Esophagus squamous epithelium (tissue), 5 donors: ENCODE data around the gene CCN5. TPM values are rescaled to one million over a fixed set of nuclear protein-coding genes. Genes with fewer than 3 reads are reported as not detected.
A peak's percentile ranks its signal among the peaks of the same experiment; 100 is the strongest.
"Not testable (repeated sequence)": the region's sequence is repeated elsewhere in the genome, so short reads cannot be mapped to it uniquely, and the experiment has no call there.

Source experiments
- DNase-seq: peaks from one replicate; lab custom pipeline; 2025; lab: John Stamatoyannopoulos, UW
- H3K27ac ChIP-seq, 4 donors: fragments of 200-600 bp; sonication (generic); one replicate each; pipeline ENCODE4 v1.5.1; 2016 to 2019; ENCODE audit warnings: mild to moderate bottlenecking in 1 of 4
- H3K27me3 ChIP-seq, 4 donors: fragments of 200-600 bp; sonication (generic); 1 replicate in 3 of 4; 2 replicates in 1 of 4; pipeline versions ENCODE4 v1.5.1 to v1.6.0; 2017 to 2021; ENCODE audit warnings: antibody characterized with exemption in 1 of 4
- H3K36me3 ChIP-seq, 3 donors: fragments of 200-600 bp; sonication (generic); one replicate each; pipeline ENCODE4 v1.5.1; 2016 to 2019
- H3K4me1 ChIP-seq, 3 donors: fragments of 200-600 bp; sonication (generic); one replicate each; pipeline ENCODE4 v1.5.1; 2017 to 2019
- H3K4me3 ChIP-seq, 4 donors: fragments of 200-600 bp; sonication (generic); 1 replicate in 3 of 4; 2 replicates in 1 of 4; pipeline ENCODE4 v1.5.1; 2016 to 2019; ENCODE audit warnings: mild to moderate bottlenecking in 2 of 4, moderate library complexity in 1 of 4
- H3K9me3 ChIP-seq, 3 donors: fragments of 200-600 bp; sonication (generic); one replicate each; pipeline ENCODE4 v1.5.1; 2016 to 2019
- POLR2A ChIP-seq, 4 donors: fragments of 450-650 bp; IDR thresholded peaks; one replicate each; pipeline ENCODE4 v1.6.1; 2017; ENCODE audit warnings: antibody characterized with exemption in 4 of 4, mild to moderate bottlenecking in 4 of 4, moderate library complexity in 3 of 4
- WGBS, 2 donors: methylation state at CpG; one replicate each; pipeline ENCODE4 v1.1.5; 2018; 5-methylcytosine and 5-hydroxymethylcytosine counted together
- intact Hi-C: fragments of 100-400 bp; cut with DNase I; formaldehyde crosslinking; loops from one replicate; pipeline ENCODE4 v1.15.0; 2022
- total RNA-seq, 4 donors: library from RNA; depleted of rRNA; stranded (reverse); fragments of >200 nt; gene quantifications; one replicate each; pipeline ENCODE4 v1.1.0, GENCODE V29; 2016
- TF ChIP-seq, protein P1 (sequence below), 6 experiments: fragments of 450-650 bp in 4 of 6; fragments of 200-600 bp in 2 of 6; sonication (generic) in 2 of 6; IDR thresholded peaks; one replicate each; pipeline ENCODE4 v1.5.1; 2016 to 2019; ENCODE audit warnings: antibody characterized with exemption in 6 of 6, mild to moderate bottlenecking in 4 of 6, moderate library complexity in 4 of 6
- donor health status: DM: yes; HTN: yes; CAD: no.

The CCN5 gene, protein sequence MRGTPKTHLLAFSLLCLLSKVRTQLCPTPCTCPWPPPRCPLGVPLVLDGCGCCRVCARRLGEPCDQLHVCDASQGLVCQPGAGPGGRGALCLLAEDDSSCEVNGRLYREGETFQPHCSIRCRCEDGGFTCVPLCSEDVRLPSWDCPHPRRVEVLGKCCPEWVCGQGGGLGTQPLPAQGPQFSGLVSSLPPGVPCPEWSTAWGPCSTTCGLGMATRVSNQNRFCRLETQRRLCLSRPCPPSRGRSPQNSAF
- 10 to 100 TPM in 3 of 4 donors, 1 to 10 TPM in 1; 6.7 to 83.9 (median 31.0) TPM for total RNA-seq

DNA sequence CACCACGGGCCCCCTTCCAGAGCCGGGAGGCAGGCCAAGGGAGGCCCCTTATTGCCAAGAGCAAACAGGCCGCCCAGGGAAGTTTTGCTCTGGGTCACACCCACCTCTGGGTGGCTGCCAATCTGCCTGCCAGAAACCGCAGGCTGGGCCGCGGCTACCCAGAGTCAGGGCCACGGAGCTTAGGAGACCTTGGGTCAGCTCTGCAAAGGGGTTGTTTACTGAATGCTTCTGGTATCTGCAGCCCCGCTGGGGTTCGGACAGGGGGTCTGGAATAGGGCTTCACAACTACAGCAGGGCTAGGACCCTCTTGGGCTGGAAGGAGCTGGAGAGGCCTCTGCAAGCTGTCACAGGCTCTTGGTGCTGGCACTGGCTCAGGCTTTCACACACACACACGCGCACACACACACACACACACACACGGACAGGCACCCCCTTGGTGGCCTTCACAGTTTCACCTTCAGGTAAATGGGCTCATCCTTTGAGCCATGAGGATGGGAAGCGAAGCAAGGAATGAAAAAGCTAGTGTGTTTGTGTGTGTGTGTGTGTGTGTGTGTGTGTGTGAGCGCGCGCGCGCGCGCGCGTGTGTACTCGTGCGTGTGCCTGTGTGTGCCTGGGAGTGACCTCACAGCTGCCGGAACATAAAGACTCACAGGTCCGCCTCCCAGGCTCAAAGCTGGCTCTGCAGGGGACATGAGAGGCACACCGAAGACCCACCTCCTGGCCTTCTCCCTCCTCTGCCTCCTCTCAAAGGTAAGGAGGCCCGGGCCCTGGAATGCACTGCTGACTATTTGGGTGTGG, at the start of gene CCN5:
Gene CCN5, plus strand, starts transcription at position 669 of the 798 bp plus-strand sequence. Its CDS starts 22 bp downstream, at position 691.
- 40 to 44% methylated on average over 7 to 18 of the region's 28 CpGs for WGBS, 2 donors
- Histone ChIP-seq H3K27me3 (no peaks in the 10 kb centered on the region), H3K4me1 (peaks cover 48 to 84% (median 51%) of the 10 kb centered on the region in 3 donors), H3K36me3 (no peaks in the 10 kb centered on the region), H3K4me3 (peak within 1 kb of the TSS; percentile 9 to 52 (median 23)), H3K27ac (peak within 1 kb of the TSS; percentile 70 to 89 (median 80)), H3K9me3 (no peaks in the 10 kb centered on the region)
- DNase-seq = peak; percentile 10
- no peak for TF ChIP-seq POLR2A (IDR thresholded peaks at IDR 0.05)
- TF ChIP-seq, protein P1, sequence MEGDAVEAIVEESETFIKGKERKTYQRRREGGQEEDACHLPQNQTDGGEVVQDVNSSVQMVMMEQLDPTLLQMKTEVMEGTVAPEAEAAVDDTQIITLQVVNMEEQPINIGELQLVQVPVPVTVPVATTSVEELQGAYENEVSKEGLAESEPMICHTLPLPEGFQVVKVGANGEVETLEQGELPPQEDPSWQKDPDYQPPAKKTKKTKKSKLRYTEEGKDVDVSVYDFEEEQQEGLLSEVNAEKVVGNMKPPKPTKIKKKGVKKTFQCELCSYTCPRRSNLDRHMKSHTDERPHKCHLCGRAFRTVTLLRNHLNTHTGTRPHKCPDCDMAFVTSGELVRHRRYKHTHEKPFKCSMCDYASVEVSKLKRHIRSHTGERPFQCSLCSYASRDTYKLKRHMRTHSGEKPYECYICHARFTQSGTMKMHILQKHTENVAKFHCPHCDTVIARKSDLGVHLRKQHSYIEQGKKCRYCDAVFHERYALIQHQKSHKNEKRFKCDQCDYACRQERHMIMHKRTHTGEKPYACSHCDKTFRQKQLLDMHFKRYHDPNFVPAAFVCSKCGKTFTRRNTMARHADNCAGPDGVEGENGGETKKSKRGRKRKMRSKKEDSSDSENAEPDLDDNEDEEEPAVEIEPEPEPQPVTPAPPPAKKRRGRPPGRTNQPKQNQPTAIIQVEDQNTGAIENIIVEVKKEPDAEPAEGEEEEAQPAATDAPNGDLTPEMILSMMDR (IDR thresholded peaks at IDR 0.05) = no peak
- intact Hi-C loops = no loop called here

DNA sequence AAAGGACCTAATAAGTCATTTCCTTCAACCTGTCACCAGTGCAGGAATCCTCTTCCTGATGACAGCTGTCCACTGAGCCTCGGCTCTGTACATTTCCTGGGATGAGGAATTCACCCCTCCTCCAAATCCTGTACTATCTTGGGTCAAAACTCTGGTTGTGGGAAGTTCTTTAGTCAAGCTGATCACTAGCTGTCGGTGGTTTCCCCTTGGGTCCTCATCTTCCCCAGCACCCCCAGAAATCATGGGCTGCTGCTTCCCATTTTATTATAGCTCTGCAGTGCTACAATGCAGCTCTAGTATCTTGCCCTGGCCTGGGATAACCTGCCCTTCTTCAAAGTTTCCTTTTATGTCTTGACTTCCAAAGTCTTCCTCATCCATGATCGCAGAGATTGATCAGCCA, 49.1 kb upstream of the CCN5 start:
- Histone ChIP-seq H3K27me3 (peaks cover 0 to 9% (median 0%) of the 10 kb centered on the region in 4 donors), H3K4me3 (no peak overlapping the region), H3K4me1 (no peaks in the 10 kb centered on the region), H3K9me3 (no peaks in the 10 kb centered on the region), H3K27ac (no peak overlapping the region), H3K36me3 (no peaks in the 10 kb centered on the region)
- no peak for DNase-seq
- no peak for TF ChIP-seq POLR2A (IDR thresholded peaks at IDR 0.05)
- TF ChIP-seq, protein P1 (IDR thresholded peaks at IDR 0.05) = no peak
- intact Hi-C loops = no loop called here
- WGBS, 2 donors = 67 to 69% methylated on average over 2 to 3 of the region's 3 CpGs

DNA sequence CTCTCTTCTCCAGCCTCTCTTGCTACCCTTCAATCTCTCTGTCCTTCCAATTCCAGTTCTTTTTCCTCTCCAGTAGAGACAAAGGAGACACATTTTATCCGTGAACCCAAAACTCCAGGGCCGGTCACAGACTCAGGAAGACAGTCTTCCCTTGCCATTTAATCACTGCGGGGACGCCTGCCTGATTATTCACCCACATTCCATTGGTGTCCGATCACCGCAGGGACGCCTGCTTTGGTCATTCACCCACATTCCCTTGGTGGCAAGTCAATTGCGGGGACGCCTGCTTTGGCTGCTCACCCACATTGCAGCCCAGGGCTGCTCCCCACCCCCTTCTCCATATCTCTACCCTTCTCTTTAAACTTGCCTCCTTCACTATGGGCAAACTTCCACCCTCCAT, 44.3 kb upstream of the CCN5 start:
- DNase-seq, intact Hi-C loops: not testable (repeated sequence)

DNA sequence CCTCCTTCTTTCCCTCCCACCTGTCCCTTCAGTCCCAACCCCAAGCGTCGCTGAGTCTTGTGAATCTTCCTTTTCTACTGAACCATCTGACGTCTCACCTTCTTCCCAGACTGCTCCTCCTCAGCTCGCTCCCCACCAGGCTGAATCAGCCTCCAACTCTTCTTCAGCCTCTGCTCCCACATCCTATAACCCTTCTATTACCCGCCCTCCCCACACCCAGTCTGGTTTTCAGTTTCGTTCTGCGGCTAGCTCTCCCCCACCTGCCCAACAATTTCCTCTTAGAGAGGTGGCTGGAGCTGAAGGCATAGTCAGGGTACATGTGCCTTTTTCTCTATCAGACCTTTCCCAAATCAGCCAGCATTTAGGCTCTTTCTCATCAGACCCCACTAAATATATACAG, 43.6 kb upstream of the CCN5 start:
- H3K36me3 ChIP-seq, H3K9me3 ChIP-seq, H3K27me3 ChIP-seq, H3K4me3 ChIP-seq, DNase-seq, intact Hi-C loops, H3K27ac ChIP-seq, H3K4me1 ChIP-seq: not testable (repeated sequence)
- whole genome bisulfite sequencing, 2 donors = 73 to 81% methylated on average over 6 of the region's 7 CpGs

More for the DNA sequence above, 44.3 kb upstream of the CCN5 start:
- not testable (repeated sequence) for H3K27me3 ChIP-seq, H3K4me1 ChIP-seq, H3K4me3 ChIP-seq, H3K9me3 ChIP-seq, H3K36me3 ChIP-seq, H3K27ac ChIP-seq
- WGBS, 2 donors = 72 to 74% methylated on average over 9 of the region's 9 CpGs

DNA sequence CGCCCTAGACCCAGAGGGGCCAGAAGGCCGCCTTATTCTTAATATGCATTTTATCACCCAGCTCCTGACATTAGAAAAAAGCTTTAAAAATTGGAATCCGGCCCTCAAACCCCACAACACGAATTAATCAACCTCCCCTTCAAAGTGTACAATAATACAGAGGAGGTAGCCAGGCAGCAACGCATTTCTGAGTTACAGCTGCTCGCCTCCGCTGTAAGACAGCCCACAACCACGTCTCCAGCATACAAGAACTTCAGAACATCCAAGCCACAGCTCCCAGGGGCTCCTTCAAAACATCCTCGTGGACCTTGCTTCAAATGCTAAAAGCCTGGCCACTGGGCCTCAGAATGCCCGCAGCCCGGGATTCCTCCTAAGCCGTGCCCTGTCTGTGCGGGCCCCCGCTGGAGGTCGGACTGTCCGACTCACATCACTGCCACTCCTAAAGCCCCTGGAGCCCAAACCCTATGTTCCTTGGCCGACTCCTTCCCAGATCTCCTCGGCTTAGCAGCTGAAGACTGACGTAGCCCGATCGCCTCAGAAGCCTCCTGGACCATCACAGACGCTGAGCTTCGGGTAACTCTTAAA, 42.8 kb upstream of the CCN5 start:
- H3K27me3 ChIP-seq, intact Hi-C loops, H3K27ac ChIP-seq, H3K4me1 ChIP-seq, H3K9me3 ChIP-seq, DNase-seq, H3K4me3 ChIP-seq, H3K36me3 ChIP-seq: not testable (repeated sequence)
- WGBS, 2 donors = 87 to 94% methylated on average over 19 to 22 of the region's 23 CpGs

DNA sequence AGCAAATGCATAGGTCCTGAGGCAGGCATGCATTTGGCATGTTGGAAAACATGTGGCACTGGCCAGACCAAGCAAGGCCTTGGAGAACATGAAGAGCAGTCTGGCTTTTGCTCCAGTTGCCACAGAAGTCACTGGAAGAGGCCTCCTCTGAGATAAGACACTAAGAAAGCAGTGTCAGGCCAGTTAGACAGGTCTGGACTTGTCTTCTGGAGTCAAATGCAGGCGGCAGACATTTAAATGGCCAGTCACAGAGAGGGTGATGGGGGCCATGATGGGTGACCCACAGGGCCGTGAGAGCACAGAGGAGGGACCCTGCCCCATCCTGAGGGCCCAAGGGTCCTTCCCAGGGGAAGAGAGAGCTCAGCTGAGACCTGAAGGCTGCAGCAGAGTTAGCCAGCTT, 36.9 kb upstream of the CCN5 start:
- intact Hi-C loops = no loop called here
- WGBS, 2 donors = 0% methylated on average over 1 of the region's 2 CpGs; no CpG with 5 or more reads in 1 of the 2 donors
- H3K9me3 ChIP-seq = no peaks in the 10 kb centered on the region
- no peak overlapping the region for H3K4me3 ChIP-seq
- no peak for DNase-seq
- no peaks in the 10 kb centered on the region for H3K4me1 ChIP-seq
- TF ChIP-seq, protein P1 (IDR thresholded peaks at IDR 0.05) = no peak
- no peak for TF ChIP-seq POLR2A (IDR thresholded peaks at IDR 0.05)
- no peaks in the 10 kb centered on the region for H3K27me3 ChIP-seq
- H3K27ac ChIP-seq = no peak overlapping the region
- no peaks in the 10 kb centered on the region for H3K36me3 ChIP-seq
